AG10803 (cell line): ENCODE results near the gene PAK4.

ENCODE experiments used
- DNase-seq: peaks from one replicate; pipeline ENCODE4 v3.0.0; 2010; ENCODE audit warnings: low read depth
- H3K4me3 ChIP-seq: 2 replicates; pipeline ENCODE4 v1.5.1; 2011; ENCODE audit warnings: mild to moderate bottlenecking, low read length, control low read depth
- CTCF ChIP-seq: conservative IDR thresholded peaks from 2 replicates; pipeline ENCODE4 v1.5.1; 2011; ENCODE audit warnings: mild to moderate bottlenecking, low read length, control low read depth, inconsistent platforms

PAK4 gene

GRCh38 chr19:39188960-39189359, 63.4 kb downstream of the PAK4 start:
- no peak for DNase-seq
- H3K4me3 ChIP-seq: no peak overlapping the region
- TF ChIP-seq CTCF: no peak

- no peak overlapping the region for H3K4me3 ChIP-seq
- DNase-seq: no peak
- no peak for TF ChIP-seq CTCF
These were observed 65.2 kb downstream of the PAK4 start for GRCh38 chr19:39190768-39191167.

- no peak overlapping the region for H3K4me3 ChIP-seq
- no peak for DNase-seq
- TF ChIP-seq CTCF: no peak
These were observed 67.3 kb downstream of the PAK4 start for GRCh38 chr19:39192846-39193245.

- DNase-seq: no peak
- no peak for TF ChIP-seq CTCF
- no peak overlapping the region for H3K4me3 ChIP-seq
These were observed 68.2 kb downstream of the PAK4 start for GRCh38 chr19:39193803-39194202.

- no peak overlapping the region for H3K4me3 ChIP-seq
- no peak for TF ChIP-seq CTCF
- no peak for DNase-seq
These were observed 69.4 kb downstream of the PAK4 start for GRCh38 chr19:39194832-39195542.

GRCh38 chr19:39195755-39196154, 70.2 kb downstream of the PAK4 start:
- no peak for DNase-seq
- no peak for TF ChIP-seq CTCF
- H3K4me3 ChIP-seq: no peak overlapping the region

- H3K4me3 ChIP-seq: no peak overlapping the region
- DNase-seq: no peak
- TF ChIP-seq CTCF: no peak
These were observed 70.7 kb downstream of the PAK4 start for GRCh38 chr19:39196320-39196719.
